GM21515 (cell line): ENCODE results near the gene BSN.

ENCODE experiments used
- ATAC-seq: cut with Tn5 transposase; IDR thresholded peaks from one replicate; pipeline ENCODE4 v1.9.1; 2021; ENCODE audit not compliant: unreplicated experiment

Gene BSN

DNA sequence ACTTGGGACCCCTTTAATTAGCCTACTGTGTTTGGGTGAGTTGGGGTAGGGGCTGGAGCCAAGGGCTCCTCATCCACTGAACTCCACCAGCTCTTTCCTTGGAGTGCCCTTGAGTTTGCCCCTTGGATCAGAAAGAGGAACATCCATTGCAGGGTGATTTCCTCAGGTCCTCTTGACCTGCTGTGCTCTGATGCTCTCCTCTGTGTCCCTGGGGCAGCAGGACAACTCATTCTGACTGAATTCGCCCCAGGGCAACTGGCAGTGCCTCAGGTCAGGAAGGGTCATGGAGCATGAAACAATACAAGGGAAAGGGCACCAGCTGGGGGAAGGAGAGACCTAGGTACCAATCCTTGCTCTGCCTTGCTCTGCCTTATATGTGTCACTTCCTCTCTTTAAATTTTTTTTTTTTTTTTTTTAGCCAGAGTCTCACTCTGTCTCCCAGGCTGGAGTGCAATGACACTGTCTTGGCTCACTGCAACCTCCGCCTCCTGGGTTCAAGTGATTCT lies 47.8 kb downstream of the BSN start:
- ATAC-seq: no peak

- no peak for ATAC-seq
Measured at GRCh38 chr3:49602877-49603411, 48.7 kb downstream of the BSN start.

GRCh38 chr3:49606427-49606826 lies 52.1 kb downstream of the BSN start:
- no peak for ATAC-seq

DNA sequence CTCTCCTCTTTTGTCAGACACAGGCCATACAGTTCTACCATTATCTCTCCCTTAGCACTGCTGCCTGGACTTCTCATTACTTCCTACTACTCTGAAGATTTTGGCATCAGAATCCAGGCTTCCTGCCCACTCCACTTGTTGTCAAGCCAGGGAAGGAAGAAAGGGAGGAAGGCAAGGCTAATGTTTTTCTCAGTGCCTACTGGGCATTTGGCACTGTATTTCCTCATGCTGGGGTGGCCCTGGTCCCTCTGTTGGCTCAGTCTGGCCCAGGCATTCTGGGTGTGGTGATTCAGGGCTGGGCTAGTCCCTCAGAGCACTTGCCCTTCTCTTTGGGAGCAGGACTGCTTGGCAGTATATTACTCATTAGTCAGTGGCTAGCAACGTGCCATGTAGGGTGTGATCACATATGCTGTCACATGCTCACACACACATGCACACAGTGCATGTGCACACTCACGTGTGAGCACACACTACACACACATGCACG lies 52.9 kb downstream of the BSN start:
- ATAC-seq: no peak

GRCh38 chr3:49607796-49608195 lies 53.5 kb downstream of the BSN start:
- no peak for ATAC-seq

DNA sequence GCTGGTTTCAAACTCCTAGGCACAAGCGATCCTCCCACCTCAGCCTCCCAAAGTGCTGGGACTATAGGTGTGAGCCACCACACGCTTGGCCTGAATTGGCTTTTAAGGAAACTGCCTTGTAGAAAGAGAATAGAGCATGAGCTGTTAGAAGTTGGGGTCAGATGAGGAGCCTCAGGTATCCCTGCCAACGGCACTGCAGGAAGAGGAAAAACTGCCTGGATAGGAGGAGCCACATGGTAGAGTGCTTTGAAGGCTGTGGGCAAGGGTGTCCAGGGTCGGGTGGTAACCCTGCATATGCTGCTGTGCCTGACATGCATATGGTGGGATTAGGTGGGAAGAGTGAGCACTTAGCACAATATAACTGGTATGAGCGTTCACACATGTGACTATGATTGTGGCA lies 55.0 kb downstream of the BSN start:
- ATAC-seq: no peak

GRCh38 chr3:49609815-49610214 lies 55.5 kb downstream of the BSN start:
- ATAC-seq: no peak

DNA sequence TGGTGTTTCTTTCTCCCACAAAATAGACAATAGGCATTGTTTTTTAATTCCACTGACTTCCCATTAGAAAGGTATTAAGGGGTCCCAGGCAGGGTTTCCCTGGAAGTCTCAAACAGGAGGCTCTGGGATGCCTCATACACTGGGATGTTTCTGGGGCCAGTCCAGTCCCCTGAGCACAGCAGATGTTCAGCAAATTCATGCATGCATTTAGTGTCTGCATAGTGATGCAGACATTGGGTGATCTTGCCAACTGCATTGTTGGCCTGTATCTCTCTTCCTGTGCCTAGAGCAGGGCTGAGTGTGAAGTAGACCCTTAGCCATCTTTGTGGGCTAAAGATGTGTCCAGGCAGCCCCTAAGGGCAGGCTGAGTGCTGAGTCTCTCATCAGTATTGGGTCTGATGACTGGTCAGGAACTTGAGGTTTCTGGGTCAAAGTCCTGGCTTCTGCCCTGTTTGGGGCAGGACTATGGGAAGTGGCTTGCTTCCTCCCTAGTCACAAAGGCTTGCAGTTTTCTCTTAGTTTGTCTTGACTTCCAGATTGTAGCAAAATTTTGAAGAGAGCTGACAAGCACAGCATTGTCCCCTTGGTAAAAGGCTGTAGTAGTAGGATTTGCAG lies 56.5 kb downstream of the BSN start:
- no peak for ATAC-seq

DNA sequence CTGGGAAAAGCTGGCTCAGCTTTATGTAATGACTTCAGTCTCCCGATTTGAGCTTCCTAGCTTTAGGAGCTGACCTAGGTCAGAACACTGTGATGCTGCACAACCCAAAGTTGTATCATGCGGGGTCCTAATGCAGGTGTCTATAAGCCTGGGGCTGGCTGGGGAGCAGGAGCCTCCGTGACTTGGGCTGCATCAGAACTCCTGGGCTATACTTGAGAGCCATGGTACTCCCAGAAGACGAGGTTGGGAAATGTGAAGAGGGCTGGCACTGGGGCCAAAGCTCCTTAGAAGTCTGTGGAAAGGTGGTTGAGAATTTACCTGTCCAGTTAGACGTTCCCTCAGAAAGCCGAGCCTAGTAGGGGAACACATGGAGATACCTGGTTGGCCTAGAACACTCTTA lies 57.0 kb downstream of the BSN start:
- no peak for ATAC-seq

- ATAC-seq: no peak
Measured at GRCh38 chr3:49611719-49612118, 57.4 kb downstream of the BSN start.

- ATAC-seq: no peak
Measured at GRCh38 chr3:49614936-49615335, 60.7 kb downstream of the BSN start.

- ATAC-seq: no peak
Measured at GRCh38 chr3:49616061-49616460, 61.8 kb downstream of the BSN start.

GRCh38 chr3:49616491-49616941 lies 62.2 kb downstream of the BSN start:
- ATAC-seq: no peak

- no peak for ATAC-seq
Measured at GRCh38 chr3:49617390-49618013, 63.2 kb downstream of the BSN start.

DNA sequence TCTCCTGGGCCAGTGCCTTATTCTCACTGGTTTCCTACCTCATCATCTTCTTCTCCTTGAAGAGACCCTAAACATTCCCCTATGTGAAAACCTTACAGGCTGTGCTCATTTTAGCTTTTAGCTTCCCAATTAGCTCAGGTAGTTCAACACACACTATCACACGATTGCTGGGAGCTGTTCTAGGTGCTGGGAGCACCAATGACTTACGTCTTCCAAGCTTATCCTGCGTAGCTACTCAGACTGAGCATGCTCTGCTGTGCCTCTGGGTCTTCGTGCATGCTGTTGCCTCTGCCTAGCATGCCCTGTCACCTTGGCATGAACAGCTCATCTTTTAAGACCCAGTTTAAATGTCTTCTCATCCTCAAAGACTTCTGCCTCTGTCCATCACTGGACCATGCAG lies 64.1 kb downstream of the BSN start:
- ATAC-seq: no peak

- no peak for ATAC-seq
Measured at GRCh38 chr3:49619649-49620048, 65.4 kb downstream of the BSN start.

DNA sequence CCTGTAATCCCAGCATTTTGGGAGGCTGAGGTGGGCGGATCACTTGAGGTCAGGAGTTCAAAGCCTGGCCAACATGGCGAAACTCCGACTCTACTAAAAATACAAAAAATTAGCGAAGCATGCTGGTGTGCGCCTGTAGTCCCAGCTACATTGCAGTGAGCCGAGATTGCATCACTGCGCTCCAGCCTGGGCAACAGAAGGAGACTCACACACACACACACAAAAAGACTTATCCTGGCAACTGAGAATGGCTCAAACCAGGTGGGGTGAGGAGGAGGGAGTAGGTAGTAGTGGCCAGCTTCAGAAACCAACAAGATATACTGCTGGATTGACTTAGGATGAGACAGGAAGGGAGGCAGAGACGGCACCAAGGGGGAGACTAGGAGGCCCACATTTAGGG lies 66.5 kb downstream of the BSN start:
- ATAC-seq: no peak

DNA sequence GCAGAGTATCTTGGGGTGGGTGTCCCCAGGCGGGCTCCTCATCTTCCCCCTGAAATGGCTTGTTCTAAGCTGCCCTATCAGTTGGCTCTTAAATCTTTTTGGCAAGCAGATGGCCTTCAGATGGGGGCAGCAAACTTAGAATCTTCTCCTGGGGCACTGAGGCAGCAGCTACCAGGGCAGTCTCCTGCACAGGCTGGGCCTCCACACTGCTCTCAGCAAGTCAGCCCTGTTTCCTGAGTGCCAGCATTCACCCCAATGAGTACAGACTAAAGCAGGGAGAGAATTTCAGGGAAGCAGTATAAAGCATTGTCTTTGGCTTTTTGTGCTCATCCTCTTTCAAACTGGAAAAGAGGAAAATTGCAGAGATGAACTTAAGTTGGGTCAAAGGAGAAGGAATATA lies 68.8 kb downstream of the BSN start:
- no peak for ATAC-seq

GRCh38 chr3:49625071-49625470 lies 70.8 kb downstream of the BSN start:
- no peak for ATAC-seq

- ATAC-seq: no peak
Measured at GRCh38 chr3:49626101-49626581, 71.9 kb downstream of the BSN start.

- no peak for ATAC-seq
Measured at GRCh38 chr3:49626796-49627195, 72.5 kb downstream of the BSN start.

GRCh38 chr3:49627634-49628033 lies 73.4 kb downstream of the BSN start:
- ATAC-seq: no peak
